Astrocyte of the cerebellum (primary cell): ENCODE data around the gene RPS6KA5.

ENCODE experiments used
- DNase-seq: peaks from one replicate; pipeline ENCODE4 v3.0.0-alpha.2; 2011; ENCODE audit warnings: low read depth
- H3K4me3 ChIP-seq: 2 replicates; pipeline ENCODE4 v1.5.1; 2011; ENCODE audit warnings: mild to moderate bottlenecking, low read depth, low read length, moderate library complexity
- in situ Hi-C: cut with HindIII; loops from 2 replicates; pipeline ENCODE4 v1.10.0; 2017; ENCODE audit warnings: low sequenced_read_pairs
- TF ChIP-seq, protein P1 (sequence below): IDR thresholded peaks from 2 replicates; pipeline ENCODE4 v1.5.1; 2012; ENCODE audit warnings: low read length, low read depth, moderate library complexity, mild to moderate bottlenecking; ENCODE audit errors: missing control alignments

The RPS6KA5 gene

DNA sequence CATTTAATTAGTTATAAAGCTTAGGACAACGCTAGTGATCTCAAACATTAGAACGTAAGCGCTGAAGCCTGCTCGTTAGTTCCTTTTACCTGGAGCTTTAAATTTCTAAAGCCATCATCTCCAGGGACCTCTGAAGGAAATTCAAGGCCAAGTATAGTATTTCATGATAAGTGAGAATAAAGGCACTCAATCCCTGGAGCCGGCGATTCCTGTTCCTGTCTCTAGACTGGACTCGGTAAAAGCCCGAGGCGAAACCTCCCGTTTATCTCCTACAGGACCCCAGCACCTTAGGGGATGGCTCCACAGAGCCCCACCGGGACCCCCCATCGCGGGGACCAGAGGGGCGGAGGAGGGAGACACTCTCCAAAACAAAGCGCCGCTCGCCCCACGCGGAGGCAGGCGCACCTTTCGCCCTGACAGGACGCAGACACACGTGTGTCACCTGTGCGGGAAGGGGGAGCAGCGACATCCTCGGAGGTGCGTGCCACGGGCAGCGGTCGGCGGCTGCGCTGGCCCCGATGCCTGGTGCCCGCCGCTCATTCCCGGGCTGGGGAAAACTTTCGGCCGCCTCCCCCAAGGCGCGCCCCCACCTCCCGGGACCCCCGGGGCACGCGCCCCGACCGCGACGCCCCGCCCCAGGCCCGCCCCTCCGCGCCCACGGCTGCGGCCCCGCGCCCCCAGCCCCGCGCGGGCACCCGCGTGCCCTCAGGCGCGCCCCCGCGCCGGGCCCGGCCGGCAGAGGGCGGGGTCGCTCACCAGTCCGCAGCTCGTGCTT lies 678 bp downstream of the RPS6KA5 start:
- TF ChIP-seq, protein P1, sequence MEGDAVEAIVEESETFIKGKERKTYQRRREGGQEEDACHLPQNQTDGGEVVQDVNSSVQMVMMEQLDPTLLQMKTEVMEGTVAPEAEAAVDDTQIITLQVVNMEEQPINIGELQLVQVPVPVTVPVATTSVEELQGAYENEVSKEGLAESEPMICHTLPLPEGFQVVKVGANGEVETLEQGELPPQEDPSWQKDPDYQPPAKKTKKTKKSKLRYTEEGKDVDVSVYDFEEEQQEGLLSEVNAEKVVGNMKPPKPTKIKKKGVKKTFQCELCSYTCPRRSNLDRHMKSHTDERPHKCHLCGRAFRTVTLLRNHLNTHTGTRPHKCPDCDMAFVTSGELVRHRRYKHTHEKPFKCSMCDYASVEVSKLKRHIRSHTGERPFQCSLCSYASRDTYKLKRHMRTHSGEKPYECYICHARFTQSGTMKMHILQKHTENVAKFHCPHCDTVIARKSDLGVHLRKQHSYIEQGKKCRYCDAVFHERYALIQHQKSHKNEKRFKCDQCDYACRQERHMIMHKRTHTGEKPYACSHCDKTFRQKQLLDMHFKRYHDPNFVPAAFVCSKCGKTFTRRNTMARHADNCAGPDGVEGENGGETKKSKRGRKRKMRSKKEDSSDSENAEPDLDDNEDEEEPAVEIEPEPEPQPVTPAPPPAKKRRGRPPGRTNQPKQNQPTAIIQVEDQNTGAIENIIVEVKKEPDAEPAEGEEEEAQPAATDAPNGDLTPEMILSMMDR: no peak
- no peak for DNase-seq
- peak overlapping the region; percentile 79 for H3K4me3 ChIP-seq
- in situ Hi-C loops: loop anchor here (5.0 kb wide), 1 partner anchor 103 kb away; no protein-coding TSS in a partner anchor

DNA sequence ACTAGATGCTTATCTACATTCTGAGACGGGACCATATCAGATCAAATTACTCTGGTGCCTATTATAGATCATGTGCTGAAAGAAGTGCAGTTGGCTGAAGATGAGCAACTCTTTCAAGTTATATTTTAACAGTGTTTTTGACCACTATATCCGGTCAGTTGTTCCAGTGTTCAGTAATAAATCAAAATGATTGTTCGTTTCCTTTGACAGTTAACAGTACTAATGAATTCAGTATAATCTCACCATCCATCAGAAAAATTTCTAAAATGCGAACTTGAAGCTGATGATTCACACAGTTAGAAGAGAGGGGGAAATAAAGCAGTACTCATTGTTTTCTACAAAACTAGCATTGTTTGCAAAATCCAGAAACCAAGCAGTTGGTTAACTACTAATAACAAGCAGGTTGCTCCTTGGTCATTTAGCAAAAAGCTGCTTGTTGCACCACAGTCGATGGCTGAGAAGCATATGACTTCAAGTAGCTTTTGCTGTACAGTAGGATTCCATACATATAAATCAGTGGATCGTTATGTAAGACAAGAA lies 2.3 kb downstream of the RPS6KA5 start:
- TF ChIP-seq, protein P1: no peak
- in situ Hi-C loops: loop anchor here (5.0 kb wide), 1 partner anchor 104 kb away; no protein-coding TSS in a partner anchor
- no peak for DNase-seq
- no peak overlapping the region for H3K4me3 ChIP-seq

DNA sequence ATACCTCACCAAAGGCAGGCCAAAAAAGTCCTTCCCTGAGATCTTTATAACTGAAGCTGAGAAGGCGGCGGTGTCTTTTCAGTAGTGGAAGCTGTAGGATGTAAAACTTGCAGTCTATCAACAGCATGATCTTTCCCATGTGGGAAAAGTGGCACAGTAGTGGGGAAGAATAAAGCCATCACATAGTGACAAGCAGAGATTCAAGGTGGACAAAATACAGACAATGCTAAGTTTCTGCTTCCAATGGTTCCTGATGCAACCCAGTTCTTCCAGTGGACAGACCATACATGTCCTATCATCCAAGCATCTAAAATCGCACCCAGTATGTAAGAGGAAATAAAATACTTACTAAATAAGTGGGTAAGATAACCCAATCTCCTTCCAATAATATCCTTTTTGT lies 4.1 kb downstream of the RPS6KA5 start:
- no peak for DNase-seq
- in situ Hi-C loops: loop anchor here (5.0 kb wide), 1 partner anchor 106 kb away; no protein-coding TSS in a partner anchor
- no peak overlapping the region for H3K4me3 ChIP-seq
- TF ChIP-seq, protein P1: no peak

DNA sequence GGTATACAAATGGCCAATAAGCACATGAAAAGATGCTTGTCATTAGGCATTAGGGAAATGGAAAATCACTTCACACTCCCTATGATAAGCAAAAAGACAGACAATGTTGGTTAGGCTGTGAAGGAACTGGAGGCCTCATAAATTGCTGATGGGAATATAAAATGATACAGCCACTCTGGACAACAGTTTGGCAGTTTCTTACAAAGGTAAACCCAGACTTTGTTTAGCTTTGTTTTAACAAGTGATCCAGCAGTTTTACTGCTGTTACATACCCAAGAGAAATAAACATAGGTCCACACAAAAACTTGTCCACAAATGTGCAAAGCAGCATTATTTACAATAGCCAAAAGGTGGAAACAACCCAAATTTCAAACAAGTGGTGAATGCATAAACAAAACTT lies 5.4 kb downstream of the RPS6KA5 start:
- H3K4me3 ChIP-seq: no peak overlapping the region
- in situ Hi-C loops: loop anchor here (5.0 kb wide), 1 partner anchor 107 kb away; no protein-coding TSS in a partner anchor
- DNase-seq: no peak
- TF ChIP-seq, protein P1: no peak

DNA sequence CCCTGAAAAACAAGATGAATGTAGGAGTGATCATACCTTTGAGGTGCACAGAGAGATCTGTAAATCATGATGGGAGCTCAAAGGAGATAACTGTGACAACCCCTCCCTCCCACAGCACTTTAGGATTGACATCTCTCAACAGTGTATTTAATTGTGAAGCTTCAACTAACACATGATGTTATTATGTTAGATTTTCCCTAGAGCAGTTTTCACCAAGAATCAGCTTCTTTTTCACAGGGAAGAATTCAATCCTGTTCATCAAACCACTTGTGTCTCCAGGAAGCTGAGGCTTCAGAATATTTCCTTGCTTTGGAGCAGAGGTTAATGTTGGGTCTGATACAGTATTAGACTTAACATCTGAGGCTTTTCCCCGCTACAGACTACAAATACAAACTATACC lies 11.8 kb downstream of the RPS6KA5 start:
- TF ChIP-seq, protein P1: no peak
- DNase-seq: no peak
- in situ Hi-C loops: loop anchor here (25.0 kb wide), 1 partner anchor 239 kb away; no protein-coding TSS in a partner anchor
- H3K4me3 ChIP-seq: no peak overlapping the region

DNA sequence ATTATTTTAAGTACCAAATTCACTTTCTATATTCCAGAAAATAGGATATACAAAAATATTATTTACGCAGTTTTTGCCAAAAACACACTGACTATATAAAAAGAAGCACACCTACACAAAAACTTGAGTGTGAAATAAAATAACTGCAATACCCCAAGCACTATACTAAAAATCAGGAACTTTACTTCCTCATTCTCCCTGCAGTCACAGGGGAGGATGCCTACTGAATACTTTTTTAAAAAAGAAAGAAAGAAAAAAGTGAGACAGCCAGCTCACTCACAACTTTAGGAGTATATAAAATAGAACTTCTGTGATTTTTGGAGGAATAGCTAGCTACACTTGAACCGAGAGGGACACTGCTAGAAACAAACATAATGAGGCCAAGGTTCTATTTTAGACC lies 12.2 kb downstream of the RPS6KA5 start:
- in situ Hi-C loops: loop anchor here (25.0 kb wide), 1 partner anchor 239 kb away; no protein-coding TSS in a partner anchor
- no peak for DNase-seq
- H3K4me3 ChIP-seq: no peak overlapping the region
- TF ChIP-seq, protein P1: no peak
